Ammon's horn (tissue), 1 donor: ENCODE data around the gene ARID1B.

Experiments
- DNase-seq: peaks from one replicate; pipeline ENCODE4 v3.0.0-alpha.2; 2016; ENCODE audit warnings: low spot score

The ARID1B gene

GRCh38 chr6:157245436-157245835 lies 468.3 kb downstream of the ARID1B start:
- DNase-seq: no peak

DNA sequence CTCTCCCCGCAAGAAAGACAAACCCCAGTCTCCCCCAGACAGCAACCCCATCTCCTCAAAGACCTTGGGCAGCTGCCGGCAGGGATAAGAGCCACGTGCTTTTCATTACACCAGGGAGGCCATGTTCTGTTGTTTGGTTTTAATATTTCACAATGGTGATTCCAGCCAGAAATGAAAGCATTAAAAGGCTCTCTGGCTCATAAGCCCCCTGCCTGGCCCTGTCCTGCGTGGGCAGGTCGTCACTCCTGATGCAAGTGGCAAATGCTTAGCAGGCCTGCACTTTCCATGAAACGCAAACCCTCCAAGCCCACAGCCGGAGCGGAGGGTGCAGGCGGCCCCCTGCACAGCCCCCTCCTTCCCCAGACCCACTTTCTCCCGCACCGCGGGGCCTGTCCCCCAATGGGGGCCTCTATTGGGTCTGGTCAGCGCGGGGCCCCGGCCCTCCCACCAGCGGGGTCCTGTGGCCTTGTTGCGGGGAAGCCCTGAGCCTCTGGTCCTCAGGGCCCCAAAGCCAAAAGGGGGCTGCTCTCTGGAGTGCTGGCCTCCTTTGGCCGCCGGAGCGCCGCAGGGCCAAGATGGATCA lies 469.0 kb downstream of the ARID1B start:
- DNase-seq: no peak

DNA sequence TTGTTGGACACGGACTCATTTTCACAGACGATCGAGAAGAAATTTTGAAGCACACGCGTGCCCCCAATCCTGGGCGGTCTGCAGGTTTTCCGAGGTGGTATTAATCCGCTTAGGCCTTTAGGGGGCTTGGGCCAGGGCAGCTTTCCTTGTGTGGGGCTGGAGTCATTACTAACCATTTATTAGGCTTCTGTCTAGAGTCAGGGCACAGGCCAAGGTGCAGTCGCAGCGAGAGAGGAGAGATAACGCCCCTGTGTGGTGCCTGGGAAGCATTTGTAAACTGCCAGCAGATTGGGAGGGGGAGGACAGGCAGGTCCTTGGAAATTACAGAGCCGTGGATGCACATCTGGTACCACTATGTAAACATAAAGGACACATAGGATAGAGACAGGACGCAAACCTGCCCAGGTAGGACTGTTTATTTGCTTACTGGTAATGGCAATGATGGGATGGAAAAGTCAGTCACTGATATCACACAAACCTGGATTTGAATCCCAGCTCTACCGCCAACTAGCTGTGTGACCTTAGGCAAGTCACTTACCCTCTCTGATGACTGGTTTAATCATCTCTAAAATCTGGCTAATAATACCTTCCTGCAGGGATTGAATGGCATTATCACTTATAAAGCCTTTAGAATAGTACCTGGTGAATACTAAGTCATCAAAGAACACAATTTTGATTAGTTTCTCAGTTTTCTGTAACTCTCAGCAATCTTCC lies 469.8 kb downstream of the ARID1B start:
- no peak for DNase-seq

- no peak for DNase-seq
These were observed 471.1 kb downstream of the ARID1B start for GRCh38 chr6:157248264-157248663.

GRCh38 chr6:157249826-157250225 lies 472.6 kb downstream of the ARID1B start:
- DNase-seq: no peak

DNA sequence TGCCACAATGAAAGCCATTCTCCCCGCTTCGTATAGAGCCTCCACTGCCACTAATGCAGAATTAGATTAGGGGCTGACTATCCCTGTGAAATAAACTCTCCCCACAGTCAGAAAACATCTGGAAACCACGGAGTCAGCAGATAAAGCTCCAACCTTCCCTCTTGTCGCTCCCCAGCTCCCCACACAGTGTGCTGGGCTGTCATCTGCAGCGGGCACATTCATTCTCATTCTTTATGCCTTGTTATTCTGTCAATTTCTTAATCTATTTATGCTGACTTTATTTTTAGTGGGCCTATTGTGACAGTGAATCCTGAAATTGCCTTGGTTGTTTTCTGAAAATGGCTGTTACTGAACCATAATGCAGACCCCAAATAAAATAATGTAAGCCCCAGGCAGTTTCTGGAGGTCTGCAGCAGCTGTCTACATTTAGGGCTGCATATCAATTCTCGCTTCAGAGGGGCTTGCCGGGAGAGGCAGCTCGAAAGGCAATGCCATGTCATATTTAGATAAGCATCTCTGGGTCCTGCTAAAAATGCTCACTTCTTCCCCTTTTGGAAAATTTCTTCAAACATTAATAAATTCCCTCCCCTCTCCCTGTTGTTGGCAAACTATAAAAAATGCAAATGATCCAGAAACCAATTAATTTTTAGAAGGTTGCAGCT lies 474.5 kb downstream of the ARID1B start:
- DNase-seq: no peak

DNA sequence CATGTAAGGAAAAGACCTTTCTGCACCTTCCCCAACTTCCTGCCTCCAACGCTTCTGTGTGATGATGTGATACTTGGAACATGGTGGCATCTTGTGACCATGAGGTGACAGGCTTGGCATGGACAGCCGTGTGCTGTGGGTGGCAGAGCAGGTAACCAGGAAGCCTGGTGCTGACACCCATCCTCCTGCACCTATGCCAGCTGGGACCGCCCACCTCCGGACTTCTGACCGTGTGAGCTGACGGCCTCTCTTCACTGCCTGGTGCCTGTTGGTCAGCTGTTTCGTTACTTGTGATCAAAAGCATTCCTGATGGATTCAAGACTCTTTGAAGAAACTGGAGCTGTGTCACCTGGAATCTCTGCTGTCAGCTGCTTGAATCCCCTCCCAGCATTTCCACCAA lies 475.8 kb downstream of the ARID1B start:
- DNase-seq: no peak

DNA sequence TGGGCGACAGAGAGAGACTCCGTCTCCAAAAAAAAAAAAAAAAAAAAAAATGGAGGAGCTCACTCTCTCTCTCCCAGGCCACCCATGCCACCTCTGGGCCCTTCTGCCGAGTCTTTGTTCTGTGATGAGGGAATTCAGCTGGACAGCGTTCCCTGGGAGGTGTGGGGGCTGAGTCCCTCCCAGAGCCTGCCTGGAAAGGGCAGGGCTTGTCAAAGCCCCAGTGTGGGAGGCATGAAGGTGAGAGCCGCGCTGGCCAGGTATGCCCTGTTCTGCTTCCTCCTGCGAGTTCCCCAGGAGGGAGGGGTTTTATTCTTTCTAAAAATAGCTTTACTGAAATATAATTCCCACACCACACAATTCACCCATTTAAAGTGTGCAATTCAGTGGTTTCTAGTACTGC lies 476.5 kb downstream of the ARID1B start:
- no peak for DNase-seq

GRCh38 chr6:157254538-157254937 lies 477.4 kb downstream of the ARID1B start:
- DNase-seq: no peak

- DNase-seq: no peak
These were observed 477.9 kb downstream of the ARID1B start for GRCh38 chr6:157255079-157255478.

- no peak for DNase-seq
These were observed 481.7 kb downstream of the ARID1B start for GRCh38 chr6:157258878-157259277.

GRCh38 chr6:157259443-157259842 lies 482.3 kb downstream of the ARID1B start:
- DNase-seq: no peak
